Astrocyte of the cerebellum (primary cell): Measurements from ENCODE around the gene CLEC4A.
"Not testable (repeated sequence)": the region's sequence is repeated elsewhere in the genome, so short reads cannot be mapped to it uniquely, and the experiment has no call there.

Source experiments
- DNase-seq: peaks from one replicate; pipeline ENCODE4 v3.0.0-alpha.2; 2011; ENCODE audit warnings: low read depth
- H3K4me3 ChIP-seq: 2 replicates; pipeline ENCODE4 v1.5.1; 2011; ENCODE audit warnings: mild to moderate bottlenecking, low read depth, low read length, moderate library complexity
- in situ Hi-C: cut with HindIII; loops from 2 replicates; pipeline ENCODE4 v1.10.0; 2017; ENCODE audit warnings: low sequenced_read_pairs
- TF ChIP-seq, protein P1 (sequence below): IDR thresholded peaks from 2 replicates; pipeline ENCODE4 v1.5.1; 2012; ENCODE audit warnings: low read length, low read depth, moderate library complexity, mild to moderate bottlenecking; ENCODE audit errors: missing control alignments

CLEC4A gene

DNA sequence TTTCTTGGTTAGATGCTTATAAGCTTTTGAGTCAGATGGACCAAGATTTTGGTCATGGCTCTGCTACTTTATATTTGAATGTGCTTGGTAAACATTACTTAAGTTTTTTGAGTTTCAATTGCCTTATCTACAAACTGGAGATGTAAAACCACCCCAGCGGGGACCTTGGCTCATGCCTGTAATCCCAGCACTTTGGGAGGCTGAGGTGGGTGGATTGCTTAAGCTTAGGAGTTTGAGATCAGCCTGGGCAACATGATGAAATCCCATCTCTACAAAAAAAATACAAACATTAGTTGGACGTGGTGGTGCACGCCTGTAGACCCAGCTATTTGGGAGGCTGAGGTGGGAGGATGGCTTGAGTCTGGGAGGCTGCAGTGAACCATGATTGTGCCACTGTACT, 30.1 kb upstream of the CLEC4A start:
- H3K4me3 ChIP-seq: no peak overlapping the region
- in situ Hi-C loops: loop anchor here (25.0 kb wide), 1 partner anchor 94 kb away; no protein-coding TSS in a partner anchor
- TF ChIP-seq, protein P1, sequence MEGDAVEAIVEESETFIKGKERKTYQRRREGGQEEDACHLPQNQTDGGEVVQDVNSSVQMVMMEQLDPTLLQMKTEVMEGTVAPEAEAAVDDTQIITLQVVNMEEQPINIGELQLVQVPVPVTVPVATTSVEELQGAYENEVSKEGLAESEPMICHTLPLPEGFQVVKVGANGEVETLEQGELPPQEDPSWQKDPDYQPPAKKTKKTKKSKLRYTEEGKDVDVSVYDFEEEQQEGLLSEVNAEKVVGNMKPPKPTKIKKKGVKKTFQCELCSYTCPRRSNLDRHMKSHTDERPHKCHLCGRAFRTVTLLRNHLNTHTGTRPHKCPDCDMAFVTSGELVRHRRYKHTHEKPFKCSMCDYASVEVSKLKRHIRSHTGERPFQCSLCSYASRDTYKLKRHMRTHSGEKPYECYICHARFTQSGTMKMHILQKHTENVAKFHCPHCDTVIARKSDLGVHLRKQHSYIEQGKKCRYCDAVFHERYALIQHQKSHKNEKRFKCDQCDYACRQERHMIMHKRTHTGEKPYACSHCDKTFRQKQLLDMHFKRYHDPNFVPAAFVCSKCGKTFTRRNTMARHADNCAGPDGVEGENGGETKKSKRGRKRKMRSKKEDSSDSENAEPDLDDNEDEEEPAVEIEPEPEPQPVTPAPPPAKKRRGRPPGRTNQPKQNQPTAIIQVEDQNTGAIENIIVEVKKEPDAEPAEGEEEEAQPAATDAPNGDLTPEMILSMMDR: no peak
- no peak for DNase-seq

DNA sequence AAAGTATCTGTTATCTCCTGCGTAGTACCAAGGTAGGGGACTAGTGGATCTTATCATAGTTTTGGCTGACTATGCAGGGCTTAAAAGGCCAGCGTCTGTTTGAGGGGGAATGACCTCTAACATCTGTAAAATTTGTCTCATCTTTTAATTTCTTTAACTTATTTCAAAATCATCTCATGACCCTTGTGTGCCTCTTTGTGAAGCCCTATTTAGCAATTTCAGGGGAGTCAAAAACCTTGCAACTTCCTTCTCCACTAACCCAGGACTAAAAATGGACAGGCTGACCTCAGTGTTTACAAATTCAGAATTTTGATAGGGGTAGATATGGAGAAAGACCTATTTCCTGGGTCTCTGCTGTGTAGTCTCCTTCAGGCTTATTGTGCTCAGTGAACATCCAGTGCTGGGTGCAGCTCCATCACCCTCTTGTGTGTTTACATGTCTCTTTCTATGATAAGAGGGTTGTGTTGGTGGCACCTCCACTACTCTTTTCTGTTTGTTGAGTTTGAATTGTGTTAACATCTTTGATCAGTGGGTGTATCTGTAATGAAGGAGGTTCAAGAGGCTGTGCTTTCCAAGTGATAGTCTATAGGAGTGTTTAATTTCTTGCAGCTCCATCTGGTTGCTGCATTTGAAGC, 27.0 kb upstream of the CLEC4A start:
- TF ChIP-seq, protein P1: no peak
- in situ Hi-C loops: loop anchor here (25.0 kb wide), 1 partner anchor 91 kb away; no protein-coding TSS in a partner anchor
- no peak overlapping the region for H3K4me3 ChIP-seq
- DNase-seq: no peak

DNA sequence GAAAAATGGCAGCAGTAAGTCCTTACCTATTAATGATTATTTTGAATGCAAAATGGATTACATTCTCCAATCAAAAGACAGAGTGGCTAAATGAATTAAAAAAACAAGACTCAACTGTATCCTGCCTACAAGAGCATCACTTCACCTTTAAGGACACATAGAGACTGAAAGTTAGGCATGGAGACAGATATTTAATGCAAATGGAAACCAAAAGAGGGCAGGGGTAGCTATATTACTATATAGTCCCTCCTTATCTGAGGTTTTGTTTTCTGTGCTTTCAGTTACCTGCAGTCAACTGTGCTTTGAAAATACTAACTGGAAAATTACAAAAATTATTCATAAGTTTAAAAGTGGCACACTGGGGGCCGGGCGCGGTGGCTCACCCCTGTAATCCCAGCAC, 24.2 kb upstream of the CLEC4A start:
- in situ Hi-C loops: loop anchor here (25.0 kb wide), 1 partner anchor 88 kb away; no protein-coding TSS in a partner anchor
- no peak overlapping the region for H3K4me3 ChIP-seq
- DNase-seq: no peak
- TF ChIP-seq, protein P1: no peak

DNA sequence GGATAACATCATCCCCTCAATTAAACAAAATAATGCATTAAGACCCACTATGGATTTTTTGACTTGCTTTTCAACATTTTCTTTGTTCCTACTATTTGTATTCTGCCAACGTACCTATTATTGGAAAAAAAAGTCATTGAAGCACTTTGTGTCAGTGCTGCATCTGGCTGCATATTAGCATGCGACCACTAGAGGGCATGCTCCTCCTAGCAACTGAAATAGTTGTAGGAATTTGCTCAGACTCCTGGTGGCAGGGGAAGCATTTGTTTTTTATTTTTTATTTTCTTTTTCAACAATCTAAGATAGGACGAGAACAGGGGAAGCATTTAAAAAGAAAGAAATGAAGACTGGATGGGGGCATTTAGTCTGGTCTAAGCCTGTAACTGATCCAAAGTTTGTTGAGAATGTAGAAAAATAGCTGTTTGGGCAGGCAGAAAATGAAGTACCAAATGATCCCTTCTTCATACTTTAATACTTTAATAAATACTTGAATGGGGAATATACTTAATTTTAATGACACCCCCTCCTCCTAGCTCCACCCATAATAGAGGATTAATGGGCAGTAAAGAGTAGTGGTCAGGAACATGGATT, 14.5 kb upstream of the CLEC4A start:
- in situ Hi-C loops: no loop called here

DNA sequence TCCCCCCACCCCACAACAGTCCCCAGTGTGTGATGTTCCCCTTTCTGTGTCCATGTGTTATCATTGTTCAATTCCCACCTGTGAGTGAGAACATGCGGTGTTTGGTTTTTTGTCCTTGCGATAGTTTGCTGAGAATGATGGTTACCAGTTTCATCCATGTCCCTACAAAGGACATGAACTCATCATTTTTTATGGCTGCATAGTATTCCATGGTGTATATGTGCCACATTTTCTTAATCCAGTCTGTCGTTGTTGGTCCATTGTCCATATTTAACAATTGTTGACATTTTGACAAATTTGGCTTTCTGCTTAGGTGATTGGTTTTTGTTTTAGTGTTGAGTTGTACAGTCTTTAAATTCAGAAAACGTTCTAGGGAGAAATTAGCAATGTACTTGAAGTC, 10.3 kb upstream of the CLEC4A start:
- DNase-seq, in situ Hi-C loops, H3K4me3 ChIP-seq: not testable (repeated sequence)

More for the DNA sequence above, 14.5 kb upstream of the CLEC4A start:
- DNase-seq: peak; percentile 70
- no peak overlapping the region for H3K4me3 ChIP-seq
- TF ChIP-seq, protein P1: peak; percentile 97

DNA sequence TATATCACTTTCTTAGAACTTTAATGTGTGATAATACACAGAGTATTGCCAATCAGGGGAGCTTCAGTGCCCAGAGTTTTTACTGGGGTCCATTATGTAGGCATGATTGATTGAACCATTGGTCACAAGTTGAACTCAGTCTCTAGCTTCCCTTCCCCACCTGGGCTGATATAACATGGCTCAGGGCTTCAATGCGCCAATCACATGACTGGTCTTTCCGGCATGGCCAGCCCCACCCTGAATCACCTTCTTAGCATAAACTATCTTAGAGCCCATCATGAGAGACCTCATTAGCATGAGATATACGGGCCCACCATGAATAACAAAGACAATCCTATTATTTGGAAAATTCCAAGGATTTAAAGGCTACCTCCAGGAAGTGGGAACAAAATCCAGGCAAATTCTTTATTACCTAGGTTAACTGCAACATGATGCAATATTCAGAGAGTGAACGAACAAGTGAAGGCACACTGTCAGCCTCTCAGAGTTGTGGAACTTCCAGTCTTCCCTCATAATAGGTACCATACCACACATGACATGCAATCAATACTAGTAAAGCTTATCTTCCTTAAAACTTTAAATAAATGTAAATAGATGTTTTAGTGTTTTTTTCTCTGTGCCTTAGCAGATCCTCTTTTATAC, 3.2 kb upstream of the CLEC4A start:
- TF ChIP-seq, protein P1: no peak
- in situ Hi-C loops: no loop called here

DNA sequence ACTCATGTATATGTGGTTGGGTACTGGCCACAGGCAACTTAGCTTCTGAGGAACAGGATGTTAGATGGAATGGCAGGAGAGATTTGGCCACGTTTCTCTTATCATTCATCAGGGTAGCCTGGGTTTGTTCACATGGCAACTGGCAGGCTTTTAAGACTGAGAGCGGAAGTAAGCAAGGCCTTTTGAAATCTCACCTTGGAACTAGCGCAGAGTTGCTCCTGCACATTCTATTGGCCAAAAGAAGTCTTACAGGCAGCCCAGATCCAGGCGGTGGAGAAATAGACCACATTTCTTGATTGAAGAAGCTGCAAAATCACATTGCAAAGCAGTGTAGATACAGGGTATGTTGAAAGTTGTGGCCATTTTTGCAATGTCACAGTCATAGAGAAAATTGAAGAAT, 3.7 kb downstream of the CLEC4A start:
- no peak for DNase-seq
- TF ChIP-seq, protein P1: no peak
- H3K4me3 ChIP-seq: no peak overlapping the region
- in situ Hi-C loops: no loop called here

More for the DNA sequence above, 3.2 kb upstream of the CLEC4A start:
- DNase-seq: no peak
- H3K4me3 ChIP-seq: no peak overlapping the region

DNA sequence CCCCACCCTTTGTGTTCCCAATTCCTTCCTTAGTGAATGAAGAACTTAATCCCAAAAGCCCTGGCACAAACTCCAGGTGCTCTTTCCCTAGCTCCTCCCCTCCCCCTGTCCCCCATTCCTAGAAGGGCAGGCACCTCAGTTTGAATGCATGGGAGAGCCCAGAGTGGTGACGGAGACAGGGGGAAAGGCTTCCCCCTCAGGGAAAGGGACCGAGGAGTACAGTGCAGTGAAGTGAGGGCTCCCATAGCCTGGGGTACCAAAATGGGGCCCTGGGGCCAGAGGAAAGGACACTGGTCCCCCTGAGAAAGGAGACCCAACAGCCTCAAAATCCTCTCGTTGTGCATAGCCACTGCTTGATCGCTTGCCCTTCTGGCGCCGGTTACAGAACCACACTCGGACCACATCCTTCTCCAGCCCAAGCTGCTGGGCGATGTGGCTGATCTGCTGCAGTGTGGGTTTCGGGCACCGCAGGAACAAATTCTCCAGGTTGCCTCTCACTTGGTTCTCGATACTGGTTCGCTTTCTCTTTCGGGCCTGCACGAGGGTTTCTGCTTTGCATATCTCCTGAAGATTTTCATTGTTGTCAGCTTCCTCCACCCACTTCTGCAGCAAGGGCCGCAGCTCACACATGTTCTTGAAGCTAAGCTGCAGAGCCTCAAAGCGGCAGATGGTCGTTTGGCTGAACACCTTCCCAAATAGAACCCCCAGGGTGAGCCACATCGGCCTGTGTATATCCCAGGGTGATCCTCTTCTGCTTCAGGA, 10.4 kb downstream of the CLEC4A start:
- DNase-seq, in situ Hi-C loops, H3K4me3 ChIP-seq: not testable (repeated sequence)

DNA sequence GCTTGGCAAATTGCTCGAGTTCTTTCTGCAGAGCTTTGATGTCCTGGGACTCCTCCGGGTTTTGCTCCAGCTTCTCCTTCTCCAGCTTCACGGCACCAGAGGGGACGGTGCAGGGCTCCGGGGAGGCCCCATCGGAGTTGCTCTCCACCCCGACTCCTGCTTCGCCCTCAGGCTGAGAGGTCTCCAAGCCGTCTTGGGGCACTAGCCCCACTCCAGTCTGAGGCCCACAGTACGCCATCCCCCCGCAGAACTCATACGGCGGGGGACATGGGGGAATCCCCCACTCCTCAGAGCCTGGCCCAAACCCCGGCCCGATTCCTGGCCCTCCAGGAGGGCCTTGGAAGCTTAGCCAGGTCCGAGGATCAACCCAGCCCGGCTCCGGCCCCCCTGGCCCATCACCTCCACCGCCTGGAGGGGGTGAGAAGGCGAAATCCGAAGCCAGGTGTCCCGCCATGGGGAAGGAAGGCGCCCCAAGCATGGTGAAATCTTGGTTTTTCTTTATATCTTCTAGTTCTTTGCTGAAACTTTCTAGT, 11.0 kb downstream of the CLEC4A start:
- H3K4me3 ChIP-seq, in situ Hi-C loops, DNase-seq: not testable (repeated sequence)
